DOHH2 (cell line): ENCODE results near the gene ALDH1L2.

ENCODE experiments used
- H3F3A ChIP-seq: fragments of 200-600 bp; sonication (generic), shearing (Covaris generic); 2 replicates; pipeline ENCODE4 v1.6.0; 2016; ENCODE audit warnings: antibody characterized with exemption, mild to moderate bottlenecking; ENCODE audit not compliant: control insufficient read depth, insufficient read depth
- H3K27ac ChIP-seq: fragments of 200-600 bp; sonication (generic); 2 replicates; pipeline ENCODE4 v1.5.1; 2014; ENCODE audit warnings: low read depth, mild to moderate bottlenecking, low read length, moderate library complexity
- H3K27me3 ChIP-seq: fragments of 200-600 bp; sonication (generic); 2 replicates; pipeline ENCODE4 v1.6.1; 2014; ENCODE audit warnings: mild to moderate bottlenecking, low read length, mixed read lengths; ENCODE audit not compliant: control insufficient read depth
- H3K36me3 ChIP-seq: fragments of 200-600 bp; sonication (generic); 2 replicates; pipeline ENCODE4 v1.6.1; 2014; ENCODE audit warnings: mild to moderate bottlenecking, low read length, moderate library complexity, mixed read lengths; ENCODE audit not compliant: control insufficient read depth
- H3K4me1 ChIP-seq: fragments of 200-600 bp; sonication (generic); 2 replicates; pipeline ENCODE4 v1.6.1; 2014; ENCODE audit warnings: mild to moderate bottlenecking, low read length, mixed read lengths; ENCODE audit not compliant: control insufficient read depth
- H3K4me2 ChIP-seq: fragments of 200-600 bp; sonication (generic); 2 replicates; pipeline ENCODE4 v1.6.0; 2014; ENCODE audit warnings: mild to moderate bottlenecking, low read length, moderate library complexity
- H3K4me3 ChIP-seq: fragments of 200-600 bp; sonication (generic); 2 replicates; pipeline ENCODE4 v1.5.1; 2014; ENCODE audit warnings: mild to moderate bottlenecking, low read length, mixed read lengths
- H3K79me2 ChIP-seq: fragments of 200-600 bp; sonication (generic); 2 replicates; pipeline ENCODE4 v1.6.1; 2014; ENCODE audit warnings: mild to moderate bottlenecking, low read length, mixed read lengths; ENCODE audit not compliant: control insufficient read depth
- H3K9me2 ChIP-seq: fragments of 200-600 bp; sonication (generic); replicated peaks from 2 replicates; pipeline ENCODE4 v1.6.1; 2014; ENCODE audit warnings: mild to moderate bottlenecking, low read length, mixed read lengths; ENCODE audit not compliant: control insufficient read depth
- H3K9me3 ChIP-seq: fragments of 200-600 bp; sonication (generic); 2 replicates; pipeline ENCODE4 v1.6.1; 2014; ENCODE audit warnings: antibody characterized with exemption, low read length, mixed read lengths; ENCODE audit not compliant: control insufficient read depth, insufficient read depth
- H4K20me1 ChIP-seq: fragments of 200-600 bp; sonication (generic); 2 replicates; pipeline ENCODE4 v1.6.0; 2014; ENCODE audit warnings: low read depth, mild to moderate bottlenecking, antibody characterized with exemption, low read length, moderate library complexity; ENCODE audit not compliant: control insufficient read depth, insufficient read depth
- CTCF ChIP-seq: fragments of 200-600 bp; sonication (generic); IDR thresholded peaks from one replicate; pipeline ENCODE4 v1.5.1; 2014; ENCODE audit warnings: antibody characterized with exemption, mild to moderate bottlenecking, low read depth, low read length; ENCODE audit not compliant: poor library complexity, severe bottlenecking
- EZH2phosphoT487 ChIP-seq: fragments of 200-600 bp; sonication (generic); IDR thresholded peaks from 2 replicates; pipeline ENCODE4 v1.6.1; 2017; ENCODE audit warnings: borderline replicate concordance, mild to moderate bottlenecking, antibody characterized with exemption, low read length, moderate library complexity, mixed read lengths

Gene ALDH1L2

GRCh38 chr12:104997541-104997940 is 86.7 kb downstream of the ALDH1L2 start:
- Histone ChIP-seq H4K20me1 (no peaks in the 10 kb centered on the region), H3K4me1 (no peaks in the 10 kb centered on the region), H3K36me3 (peaks cover 90% of the 10 kb centered on the region), H3K27ac (no peak overlapping the region), H3K4me3 (no peak overlapping the region), H3K9me3 (peaks cover 16% of the 10 kb centered on the region; the same call in 1 of the 2 replicates), H3K27me3 (no peaks in the 10 kb centered on the region), H3F3A (no peaks in the 10 kb centered on the region), H3K79me2 (no peaks in the 10 kb centered on the region), H3K9me2 (no peaks in the 10 kb centered on the region), H3K4me2 (no peak overlapping the region)
- no peak for TF ChIP-seq CTCF
- TF ChIP-seq EZH2phosphoT487: no peak

GRCh38 chr12:104994336-104994735 is 89.9 kb downstream of the ALDH1L2 start:
- Histone ChIP-seq H4K20me1 (no peaks in the 10 kb centered on the region; the same call in 1 of the 2 replicates), H3K4me2 (no peak overlapping the region), H3K27ac (no peak overlapping the region), H3K9me2 (no peaks in the 10 kb centered on the region), H3K4me1 (no peaks in the 10 kb centered on the region), H3K36me3 (peaks cover 90% of the 10 kb centered on the region), H3K9me3 (no peaks in the 10 kb centered on the region), H3K4me3 (no peak overlapping the region), H3F3A (no peaks in the 10 kb centered on the region), H3K27me3 (no peaks in the 10 kb centered on the region), H3K79me2 (peaks cover 19% of the 10 kb centered on the region)
- no peak for TF ChIP-seq EZH2phosphoT487
- no peak for TF ChIP-seq CTCF

- H3K4me2 ChIP-seq: no peak overlapping the region
- H3K4me3 ChIP-seq: no peak overlapping the region
- peaks cover 46% of the 10 kb centered on the region for H3K79me2 ChIP-seq
- H3F3A ChIP-seq: no peaks in the 10 kb centered on the region
- peaks cover 22% of the 10 kb centered on the region for H3K4me1 ChIP-seq
- H3K9me3 ChIP-seq: no peaks in the 10 kb centered on the region
- TF ChIP-seq EZH2phosphoT487: no peak
- TF ChIP-seq CTCF: no peak
- H3K27ac ChIP-seq: no peak overlapping the region
- peaks cover 84% of the 10 kb centered on the region for H3K36me3 ChIP-seq
- H3K27me3 ChIP-seq: no peaks in the 10 kb centered on the region
- no peaks in the 10 kb centered on the region for H3K9me2 ChIP-seq
- H4K20me1 ChIP-seq: no peaks in the 10 kb centered on the region; the same call in 1 of the 2 replicates
These were observed 92.6 kb downstream of the ALDH1L2 start for GRCh38 chr12:104991565-104992128.
